ENCODE measurements around the gene RETREG3.
"Not testable (repeated sequence)": the region's sequence is repeated elsewhere in the genome, so short reads cannot be mapped to it uniquely, and the experiment has no call there.

The RETREG3 gene

GRCh38 chr17:42563143-42563509, 46.0 kb downstream of the RETREG3 start:
- peak overlapping the region; percentile 62 for H3K4me3 ChIP-seq (ENCODE audit: low read depth, low read length)
- no peak for TF ChIP-seq CTCF (IDR thresholded peaks at IDR 0.05; ENCODE audit: borderline replicate concordance, insufficient read depth, low read depth, low read length)

DNA sequence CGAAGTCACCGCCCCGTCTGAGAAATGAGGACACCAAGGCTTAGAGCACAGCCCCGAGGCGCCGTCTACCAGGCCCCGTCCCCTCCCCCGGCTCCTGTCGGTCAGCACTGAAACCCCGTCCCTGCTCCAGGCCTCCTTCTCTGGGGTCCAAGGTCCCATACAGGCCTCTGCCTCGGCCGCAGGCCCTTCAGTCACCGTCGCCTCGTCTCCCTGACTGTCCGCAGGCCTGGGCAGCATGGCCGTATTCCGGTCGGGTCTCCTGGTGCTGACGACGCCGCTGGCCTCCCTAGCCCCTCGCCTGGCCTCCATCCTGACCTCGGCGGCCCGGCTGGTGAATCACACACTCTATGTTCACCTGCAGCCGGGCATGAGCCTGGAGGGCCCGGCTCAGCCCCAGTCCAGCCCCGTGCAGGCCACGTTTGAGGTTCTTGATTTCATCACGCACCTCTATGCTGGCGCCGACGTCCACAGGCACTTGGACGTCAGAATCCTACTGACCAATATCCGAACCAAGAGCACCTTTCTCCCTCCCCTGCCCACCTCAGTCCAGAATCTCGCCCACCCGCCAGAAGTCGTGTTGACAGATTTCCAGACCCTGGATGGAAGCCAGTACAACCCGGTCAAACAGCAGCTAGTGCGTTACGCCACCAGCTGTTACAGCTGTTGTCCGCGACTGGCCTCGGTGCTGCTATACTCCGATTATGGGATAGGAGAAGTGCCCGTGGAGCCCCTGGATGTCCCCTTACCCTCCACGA, 46.6 kb downstream of the RETREG3 start:
- TF ChIP-seq CTCF (IDR thresholded peaks at IDR 0.05; ENCODE audit: borderline replicate concordance, insufficient read depth, low read depth, low read length): no peak
- peak overlapping the region; percentile 62 for H3K4me3 ChIP-seq (ENCODE audit: low read depth, low read length)

GRCh38 chr17:42561897-42562387, 47.2 kb downstream of the RETREG3 start, which contains the start of gene COASY:
Gene COASY (plus strand): TSS chr17:42562148. CDS start chr17:42562623, 475 bp downstream.
- TF ChIP-seq CTCF (IDR thresholded peaks at IDR 0.05; ENCODE audit: borderline replicate concordance, insufficient read depth, low read depth, low read length): no peak
- H3K4me3 ChIP-seq (ENCODE audit: low read depth, low read length): peak within 1 kb of the TSS; percentile 62

DNA sequence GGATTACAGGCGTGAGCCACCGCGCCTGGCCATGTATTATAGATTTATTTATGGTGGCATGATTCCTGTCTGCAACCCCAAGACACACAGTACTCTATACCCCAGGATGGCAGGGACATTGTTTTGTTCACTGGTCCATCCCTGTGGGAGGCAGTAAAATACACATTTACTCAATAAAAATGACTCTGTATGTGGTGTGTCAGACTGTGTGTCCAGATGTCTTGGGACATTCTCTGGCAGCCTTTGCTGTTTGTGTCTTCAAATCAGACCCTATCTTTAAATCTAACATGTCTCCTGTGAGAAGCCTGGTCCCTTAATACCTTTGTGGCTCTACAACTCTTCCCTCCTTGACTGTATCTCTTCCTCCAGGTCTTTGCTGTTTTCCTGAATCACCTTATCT, 48.9 kb downstream of the RETREG3 start:
- H3K4me3 ChIP-seq (ENCODE audit: low read depth, low read length): no peak overlapping the region
- no peak for TF ChIP-seq CTCF (IDR thresholded peaks at IDR 0.05; ENCODE audit: borderline replicate concordance, insufficient read depth, low read depth, low read length)

GRCh38 chr17:42559075-42559474, 50.1 kb downstream of the RETREG3 start:
- TF ChIP-seq CTCF (IDR thresholded peaks at IDR 0.05; ENCODE audit: borderline replicate concordance, insufficient read depth, low read depth, low read length): no peak

GRCh38 chr17:42555961-42556617, 53.1 kb downstream of the RETREG3 start:
- H3K4me3 ChIP-seq (ENCODE audit: low read depth, low read length): not testable (repeated sequence)

More at GRCh38 chr17:42559075-42559474, 50.1 kb downstream of the RETREG3 start:
- H3K4me3 ChIP-seq (ENCODE audit: low read depth, low read length): no peak overlapping the region

GRCh38 chr17:42555122-42555622, 54.0 kb downstream of the RETREG3 start:
- no peak for TF ChIP-seq CTCF (IDR thresholded peaks at IDR 0.05; ENCODE audit: borderline replicate concordance, insufficient read depth, low read depth, low read length)
- H3K4me3 ChIP-seq (ENCODE audit: low read depth, low read length): peak overlapping the region; percentile 79

Measured in GM12875 (cell line).